Measurements from ENCODE around the gene GRM5.

- TF ChIP-seq CTCF (IDR thresholded peaks at IDR 0.05) = no peak
- no peak for TF ChIP-seq POLR2A (IDR thresholded peaks at IDR 0.05)
These were observed 601.3 kb downstream of the GRM5 start for GRCh38 chr11:88464528-88464927.

Measured in esophagus squamous epithelium (tissue), 4 donors.